ENCODE data around the gene CDH5.

DNA sequence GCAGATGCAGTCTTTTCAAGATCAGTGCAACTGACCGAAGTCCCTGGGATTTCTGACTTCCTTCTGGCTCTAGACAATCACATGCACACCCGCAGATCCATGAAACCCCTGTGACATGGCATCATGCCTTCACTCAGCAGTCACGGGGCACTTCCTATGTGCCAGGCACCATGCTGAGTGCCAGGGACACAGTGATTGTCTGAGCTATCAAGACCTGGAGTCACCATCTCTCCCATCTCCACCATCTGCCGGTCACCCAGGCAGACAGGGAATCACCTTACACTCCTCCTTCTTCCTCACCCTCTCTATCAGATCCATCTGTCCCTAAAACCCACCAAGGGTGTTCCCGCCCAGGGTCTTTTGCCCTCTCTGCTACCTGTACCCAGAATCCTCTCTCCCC, 65.9 kb downstream of the CDH5 start:
- TF ChIP-seq EZH2phosphoT487 (IDR thresholded peaks at IDR 0.05; ENCODE audit: borderline replicate concordance, low read length), result no peak
- TF ChIP-seq, protein P1, sequence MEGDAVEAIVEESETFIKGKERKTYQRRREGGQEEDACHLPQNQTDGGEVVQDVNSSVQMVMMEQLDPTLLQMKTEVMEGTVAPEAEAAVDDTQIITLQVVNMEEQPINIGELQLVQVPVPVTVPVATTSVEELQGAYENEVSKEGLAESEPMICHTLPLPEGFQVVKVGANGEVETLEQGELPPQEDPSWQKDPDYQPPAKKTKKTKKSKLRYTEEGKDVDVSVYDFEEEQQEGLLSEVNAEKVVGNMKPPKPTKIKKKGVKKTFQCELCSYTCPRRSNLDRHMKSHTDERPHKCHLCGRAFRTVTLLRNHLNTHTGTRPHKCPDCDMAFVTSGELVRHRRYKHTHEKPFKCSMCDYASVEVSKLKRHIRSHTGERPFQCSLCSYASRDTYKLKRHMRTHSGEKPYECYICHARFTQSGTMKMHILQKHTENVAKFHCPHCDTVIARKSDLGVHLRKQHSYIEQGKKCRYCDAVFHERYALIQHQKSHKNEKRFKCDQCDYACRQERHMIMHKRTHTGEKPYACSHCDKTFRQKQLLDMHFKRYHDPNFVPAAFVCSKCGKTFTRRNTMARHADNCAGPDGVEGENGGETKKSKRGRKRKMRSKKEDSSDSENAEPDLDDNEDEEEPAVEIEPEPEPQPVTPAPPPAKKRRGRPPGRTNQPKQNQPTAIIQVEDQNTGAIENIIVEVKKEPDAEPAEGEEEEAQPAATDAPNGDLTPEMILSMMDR (conservative IDR thresholded peaks at IDR 0.05; ENCODE audit: low read depth, low read length), result no peak

Data from PC-3 (cell line).